ENCODE measurements around the gene RAN.
"Not testable (repeated sequence)": the region's sequence is repeated elsewhere in the genome, so short reads cannot be mapped to it uniquely, and the experiment has no call there.

RAN gene

DNA sequence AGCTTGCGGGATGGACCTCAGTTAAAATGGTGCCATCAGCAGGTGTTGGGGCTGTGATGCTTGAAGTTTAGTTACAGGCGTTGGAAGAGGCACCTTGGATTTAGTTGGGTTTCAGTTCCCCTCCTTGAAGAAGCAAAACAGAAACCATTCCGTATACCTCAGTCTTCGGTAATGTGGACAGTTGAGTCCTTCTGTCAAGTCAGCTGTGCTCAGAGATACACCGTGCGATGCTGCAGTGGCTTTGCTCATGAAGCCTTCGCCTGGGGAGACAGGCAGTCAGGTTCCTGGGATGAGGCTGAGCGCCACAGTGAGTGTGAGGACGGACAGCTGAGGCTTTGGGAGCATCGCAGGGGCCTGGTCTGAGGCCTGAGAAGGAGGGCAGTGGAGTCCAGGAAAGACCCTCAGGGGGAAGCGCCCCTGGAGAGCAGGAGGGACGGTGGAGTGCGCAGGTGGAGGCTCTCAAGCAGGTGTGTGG lies 7.4 kb downstream of the RAN start:
- DNase-seq, result no peak

DNA sequence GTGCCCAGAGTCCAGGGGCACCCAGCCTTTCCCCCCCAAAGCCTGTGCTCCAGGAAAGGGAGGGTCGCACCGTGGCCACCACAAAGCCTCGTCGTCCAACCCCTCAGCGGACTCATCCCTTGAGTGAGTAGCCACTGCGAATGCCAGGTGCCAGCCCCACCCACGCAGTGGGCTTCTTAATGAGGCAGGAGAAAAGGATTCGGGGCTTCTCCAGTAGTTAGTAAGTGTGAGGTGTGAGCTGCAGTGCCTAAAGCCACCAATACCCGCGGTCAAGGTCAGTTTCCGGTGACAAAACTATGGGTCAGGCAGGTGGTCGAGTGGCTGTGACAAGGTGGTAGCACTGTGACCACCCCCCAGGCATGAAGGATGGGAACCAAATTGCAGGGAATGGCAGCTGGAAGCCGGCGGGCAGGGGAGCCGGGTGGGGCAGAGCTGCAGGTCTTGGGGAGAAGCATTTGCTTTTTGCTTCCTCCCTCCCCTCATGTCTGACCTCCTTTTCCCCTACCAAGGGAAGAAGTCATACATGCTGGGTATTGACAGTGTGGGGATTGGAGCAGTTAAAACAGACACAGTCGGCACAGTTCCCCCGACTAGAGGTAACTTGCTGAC lies 8.0 kb downstream of the RAN start:
- no peak for DNase-seq

DNA sequence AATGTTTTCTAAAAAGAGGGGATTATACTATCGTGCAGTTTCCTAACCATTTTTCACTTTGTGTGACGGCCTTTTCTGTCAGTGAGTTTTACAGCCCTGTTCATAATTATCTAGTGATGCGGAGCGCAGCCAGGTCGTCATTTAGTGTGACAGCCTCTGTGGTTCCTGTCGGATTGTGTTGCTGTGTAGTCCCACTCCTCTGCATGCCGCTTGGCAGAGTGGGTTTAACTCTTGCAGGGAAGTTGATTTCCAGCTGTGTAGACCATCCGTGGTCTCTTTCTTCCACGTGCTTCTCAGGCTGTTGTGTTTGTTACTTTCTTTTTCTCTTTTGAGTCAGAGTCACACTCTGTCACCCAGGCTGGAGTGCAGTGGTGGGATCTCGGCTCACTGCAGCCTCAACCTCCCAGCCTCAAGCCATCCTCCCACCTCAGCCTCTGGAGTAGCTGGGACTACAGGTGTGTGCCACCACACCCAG lies 8.6 kb downstream of the RAN start:
- DNase-seq, result no peak

DNA sequence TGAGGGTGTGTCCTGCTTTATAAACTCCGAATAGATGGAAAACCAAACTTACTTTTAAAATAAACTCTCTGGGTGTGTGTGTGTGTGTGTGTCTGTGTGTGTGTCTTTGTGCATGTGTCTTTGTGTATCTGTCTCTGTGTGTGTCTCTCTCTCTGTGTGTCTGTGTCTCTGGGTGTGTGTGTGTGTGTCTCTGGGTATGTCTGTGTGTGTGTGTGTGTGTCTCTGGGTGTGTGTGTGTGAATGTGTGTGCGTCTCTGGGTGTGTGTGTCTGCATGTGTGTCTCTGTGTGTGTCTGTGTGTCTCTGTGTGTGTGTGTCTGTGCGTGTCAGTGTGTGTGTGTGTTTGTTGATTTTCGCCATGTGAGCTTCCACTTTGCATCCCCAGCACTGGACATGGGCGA lies 9.2 kb downstream of the RAN start:
- DNase-seq, result no peak

DNA sequence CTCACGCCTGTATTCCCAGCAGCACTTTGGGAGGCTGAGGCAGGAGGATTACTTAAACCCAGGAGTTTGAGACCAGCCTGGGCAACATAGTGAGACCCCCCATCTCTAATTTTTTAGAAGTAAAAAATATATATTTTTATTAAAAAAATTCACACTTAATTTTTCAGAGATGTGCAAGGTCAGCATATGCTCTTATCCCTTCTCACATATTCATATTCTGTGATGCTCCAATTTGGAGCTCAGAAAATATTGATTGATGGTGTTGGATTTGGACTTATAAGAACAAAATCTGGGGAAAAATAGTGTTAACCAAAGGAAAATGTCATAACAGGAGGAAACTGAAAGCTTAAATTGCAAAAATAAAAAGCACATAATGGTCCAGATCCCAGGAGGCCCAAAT lies 9.7 kb downstream of the RAN start:
- DNase-seq, result no peak

DNA sequence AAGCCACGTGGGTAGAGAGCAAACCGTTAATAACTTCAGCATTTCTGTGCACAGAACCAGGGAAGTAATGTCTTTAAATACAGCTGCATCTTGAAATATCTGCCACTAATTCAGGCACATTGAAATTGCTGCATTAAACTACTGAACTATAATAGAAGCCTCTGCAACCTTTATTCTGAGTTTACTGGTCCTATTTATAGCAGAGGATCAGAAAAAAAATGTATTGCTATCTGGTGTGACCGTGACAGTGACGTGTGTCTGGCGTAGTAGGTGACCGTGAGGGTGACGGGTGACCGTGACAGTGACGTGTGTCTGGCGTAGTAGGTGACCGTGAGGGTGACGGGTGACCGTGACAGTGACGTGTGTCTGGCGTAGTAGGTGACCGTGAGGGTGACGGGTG lies 15.3 kb downstream of the RAN start:
- DNase-seq, result not testable (repeated sequence)

DNA sequence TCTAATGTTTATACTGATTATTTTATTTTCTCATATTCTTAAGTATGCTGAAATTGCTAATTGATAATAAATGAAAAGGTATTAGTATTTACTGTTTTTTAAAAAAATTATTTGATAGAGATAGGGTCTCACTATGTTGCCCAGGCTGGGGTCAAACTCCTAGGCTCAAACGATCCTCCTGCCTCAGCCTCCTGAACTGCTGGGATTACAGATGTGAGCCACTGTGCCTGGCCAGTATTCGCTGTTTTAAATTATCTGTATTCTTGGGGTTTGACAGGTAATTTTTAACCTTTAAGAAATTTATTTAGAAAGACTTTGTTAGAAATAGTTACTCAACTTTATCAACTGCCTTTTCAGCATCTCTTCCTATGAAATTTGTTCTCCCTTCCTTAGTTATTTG lies 32.2 kb downstream of the RAN start:
- DNase-seq, result no peak

DNA sequence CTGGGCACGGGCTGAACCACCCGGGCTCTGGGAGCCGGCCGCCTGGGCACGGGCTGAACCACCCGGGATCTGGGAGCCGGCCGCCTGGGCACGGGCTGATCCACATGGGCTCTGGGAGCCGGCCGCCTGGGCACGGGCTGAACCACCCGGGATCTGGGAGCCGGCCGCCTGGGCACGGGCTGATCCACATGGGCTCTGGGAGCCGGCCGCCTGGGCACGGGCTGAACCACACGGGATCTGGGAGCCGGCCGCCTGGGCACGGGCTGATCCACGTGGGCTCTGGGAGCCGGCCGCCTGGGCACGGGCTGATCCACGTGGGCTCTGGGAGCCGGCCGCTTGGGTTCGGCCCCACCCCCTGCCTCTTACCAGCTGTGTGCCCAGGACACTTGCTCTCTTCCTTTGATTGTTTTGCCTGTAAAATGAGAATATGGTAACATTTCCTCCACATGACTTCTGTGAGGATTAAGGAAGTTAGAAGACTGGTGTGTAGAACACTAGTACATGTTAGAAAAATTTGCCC lies 33.1 kb downstream of the RAN start:
- DNase-seq, result not testable (repeated sequence)

DNA sequence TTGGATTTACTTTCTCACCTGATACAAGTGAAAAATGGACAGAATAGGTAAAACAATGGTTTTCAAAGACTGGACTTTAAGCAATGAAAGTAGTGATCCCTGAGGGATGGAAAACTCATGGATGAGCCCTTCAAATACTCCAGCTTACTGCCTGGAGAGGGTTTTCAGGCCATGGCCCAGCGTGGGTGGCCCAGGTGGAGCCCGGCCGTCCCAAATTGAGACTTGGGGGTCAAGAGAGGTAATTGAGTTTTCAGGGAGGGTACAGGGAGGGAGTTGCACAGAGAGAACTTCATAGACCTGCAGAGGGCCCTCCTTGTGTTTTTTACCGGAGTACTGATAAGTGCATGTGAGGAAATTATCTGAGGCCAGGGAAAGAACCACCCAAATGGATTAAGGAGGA lies 37.2 kb downstream of the RAN start:
- no peak for DNase-seq

DNA sequence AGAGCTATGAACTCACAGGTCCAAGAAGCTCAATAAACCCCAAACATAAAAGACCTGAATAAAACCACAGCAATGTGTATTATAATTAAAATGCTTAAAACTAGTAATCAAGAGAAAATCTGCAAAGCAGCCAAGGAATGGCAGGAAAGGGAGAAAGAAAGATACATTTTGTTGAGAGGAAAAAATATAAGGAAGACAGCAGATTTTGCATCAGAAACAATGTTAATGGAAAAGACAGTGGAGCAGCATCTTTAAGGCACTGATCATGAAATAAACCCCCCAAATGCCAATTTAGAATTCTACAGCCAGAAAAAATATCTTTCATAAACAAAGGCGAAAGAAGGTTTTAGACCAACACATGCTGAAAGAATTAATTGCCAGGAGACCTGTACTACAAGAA lies 39.3 kb downstream of the RAN start:
- no peak for DNase-seq

DNA sequence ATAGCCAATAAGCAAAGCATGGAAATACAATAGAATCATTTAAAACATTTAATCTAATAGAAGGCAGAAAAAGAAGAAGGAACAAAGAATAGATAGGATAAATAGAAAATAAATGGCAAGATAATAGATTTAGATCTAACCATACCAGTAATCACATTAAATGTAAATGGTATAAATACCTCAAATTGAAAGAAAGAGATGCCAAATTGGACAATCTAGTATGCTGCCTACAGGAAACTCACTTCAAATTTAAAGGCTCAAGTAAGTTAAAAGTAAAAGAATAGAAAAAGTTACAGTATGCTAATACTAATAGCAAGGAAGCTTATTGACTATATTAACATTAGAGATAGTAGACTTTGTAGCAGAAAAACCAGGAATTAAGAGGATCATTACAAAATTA lies 40.1 kb downstream of the RAN start:
- DNase-seq, result no peak

DNA sequence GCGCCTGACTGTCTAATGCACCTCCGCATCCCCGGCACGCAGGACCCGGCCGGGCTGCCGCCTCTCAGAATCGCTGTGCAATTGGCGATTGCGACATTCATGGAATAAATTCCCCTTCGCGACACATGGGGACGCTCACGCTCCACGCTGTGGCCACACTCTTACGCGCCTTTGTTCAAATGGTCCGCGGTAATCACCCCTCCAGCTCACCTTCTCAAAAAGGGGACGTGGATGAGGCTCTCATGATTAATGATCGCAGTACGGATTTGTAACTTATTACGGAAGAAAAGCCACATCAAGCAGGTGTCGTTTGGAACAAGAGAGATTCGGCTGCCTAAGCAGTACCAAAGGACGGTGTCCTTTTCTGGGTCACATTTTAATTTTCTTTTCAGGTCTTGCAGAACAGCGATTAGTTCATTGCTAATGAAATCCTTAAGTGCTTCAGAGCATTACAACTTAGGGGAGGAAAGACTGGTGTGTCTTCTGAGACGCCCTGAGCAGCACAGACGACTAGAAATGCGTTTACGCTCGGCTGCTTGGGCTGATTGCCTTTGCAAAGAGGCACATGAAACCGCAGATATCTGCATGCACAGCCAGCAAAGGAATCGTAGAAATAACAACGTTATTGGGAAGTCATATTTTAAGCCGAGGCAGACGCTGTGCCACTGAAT lies 44.5 kb downstream of the RAN start:
- peak; percentile 39 for DNase-seq

DNA sequence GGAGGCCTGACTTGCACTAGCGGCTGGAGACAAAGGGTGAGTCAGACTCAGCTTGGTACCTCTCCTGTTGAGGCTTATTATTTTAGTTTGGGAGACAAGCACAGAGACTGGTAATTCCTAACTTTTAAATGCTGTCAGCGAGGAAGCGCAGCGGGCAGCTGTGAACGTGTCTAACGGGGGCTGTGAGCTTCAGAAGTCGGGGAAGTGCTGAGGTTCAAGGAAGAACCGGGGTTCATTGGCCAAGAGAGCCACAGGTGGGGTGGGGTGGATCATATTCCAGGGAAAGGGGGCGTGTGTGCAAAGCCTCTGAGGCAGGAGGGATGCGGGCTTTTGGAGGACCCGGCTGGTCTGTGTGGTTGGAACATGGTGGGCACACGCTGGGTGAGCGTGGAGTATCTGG lies 45.7 kb downstream of the RAN start:
- DNase-seq, result no peak

DNA sequence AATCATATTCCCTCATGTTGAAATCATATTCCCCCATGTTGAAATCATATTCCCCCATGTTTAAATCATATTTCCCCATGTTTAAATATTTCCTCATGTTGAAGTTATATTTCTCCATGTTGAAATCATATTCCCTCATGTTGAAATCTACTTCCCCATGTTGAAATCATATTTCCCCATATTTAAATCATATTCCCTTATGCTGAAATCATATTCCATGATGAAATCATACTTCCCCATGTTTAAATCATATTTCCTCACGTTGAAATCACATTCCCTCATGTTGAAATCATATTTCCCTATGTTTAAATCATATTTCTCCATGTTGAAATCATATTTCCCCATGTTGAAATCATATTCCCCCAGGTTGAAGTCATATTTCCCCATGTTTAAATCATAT lies 47.2 kb downstream of the RAN start:
- no peak for DNase-seq

DNA sequence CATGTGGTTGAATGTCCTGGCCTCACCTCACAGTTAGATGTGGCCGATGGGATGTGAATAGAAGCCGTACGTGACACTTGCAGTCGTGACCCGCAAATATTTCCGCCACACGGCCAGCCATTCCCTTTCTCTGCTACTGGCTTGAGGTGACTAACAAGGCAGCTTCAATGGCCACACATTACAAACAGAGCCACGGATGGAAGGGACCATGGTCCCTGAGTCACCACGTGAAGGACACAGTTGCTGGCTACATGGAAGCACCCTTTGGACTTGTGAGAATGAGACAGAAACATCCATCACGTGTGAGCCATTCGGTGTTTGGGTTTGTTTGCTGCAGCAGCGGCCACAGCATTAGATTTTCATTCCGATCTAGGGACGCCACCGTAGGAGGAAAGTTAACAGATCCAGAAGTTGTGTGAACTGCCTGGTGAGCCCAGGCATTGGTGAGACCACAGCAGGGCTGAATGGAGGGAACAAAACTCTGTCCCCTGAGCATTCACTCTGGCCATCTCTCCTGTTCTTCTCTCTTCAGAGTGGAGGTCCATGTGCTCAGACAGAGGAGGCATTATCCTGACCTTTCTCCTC lies 48.3 kb downstream of the RAN start:
- DNase-seq, result no peak

DNA sequence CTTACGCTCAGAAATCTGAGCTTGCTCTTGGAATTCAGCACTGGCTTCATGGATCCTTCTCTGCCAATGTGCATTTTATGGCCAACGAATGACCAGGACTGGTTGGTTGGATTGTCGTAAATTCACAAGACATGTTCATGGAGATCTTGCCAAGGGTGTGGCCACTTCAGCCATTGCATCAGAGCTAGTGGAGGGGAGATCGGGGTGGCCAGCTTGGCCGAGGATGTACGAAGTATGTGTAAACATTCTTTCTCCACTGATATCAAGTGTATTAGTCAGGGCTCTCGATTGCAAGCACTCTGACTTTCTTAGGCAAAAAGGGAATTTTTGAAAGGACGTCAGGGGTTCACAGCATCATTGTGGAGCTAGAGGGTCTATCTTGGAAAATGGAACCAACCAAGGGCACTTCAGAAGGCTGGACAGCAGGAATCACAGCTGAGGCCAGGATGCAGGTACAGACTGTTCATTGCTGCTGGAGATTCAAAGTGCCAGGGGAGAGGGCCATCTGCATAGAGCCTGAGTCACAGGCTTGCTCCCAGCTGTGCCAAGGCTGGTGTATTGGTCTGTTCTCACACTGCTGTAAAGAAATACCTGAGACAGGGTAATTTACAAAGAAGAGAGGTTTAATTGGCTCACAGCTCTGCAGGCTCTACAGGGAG lies 49.0 kb downstream of the RAN start:
- DNase-seq, result no peak

DNA sequence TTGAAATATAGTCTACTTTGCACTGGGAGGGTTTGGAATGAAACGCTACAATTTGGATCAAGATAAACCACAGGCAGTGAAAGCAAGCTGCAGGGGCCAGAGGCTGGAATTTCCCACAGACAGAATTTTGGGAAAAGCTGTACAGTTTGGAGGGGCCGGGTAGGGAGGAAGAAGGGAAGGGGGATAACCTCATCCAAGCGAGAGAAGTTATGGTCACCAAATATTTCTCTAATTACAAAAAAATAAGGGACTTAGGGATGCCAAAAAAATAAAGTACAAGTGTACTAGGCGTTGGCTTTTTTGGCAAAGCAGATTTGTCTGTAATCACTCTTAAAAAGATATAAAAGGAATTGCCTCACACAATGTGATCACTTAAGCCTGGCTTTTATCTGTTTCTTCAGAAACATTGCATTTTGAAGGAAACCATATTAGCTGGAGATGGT lies 50.7 kb downstream of the RAN start:
- DNase-seq, result no peak

DNA sequence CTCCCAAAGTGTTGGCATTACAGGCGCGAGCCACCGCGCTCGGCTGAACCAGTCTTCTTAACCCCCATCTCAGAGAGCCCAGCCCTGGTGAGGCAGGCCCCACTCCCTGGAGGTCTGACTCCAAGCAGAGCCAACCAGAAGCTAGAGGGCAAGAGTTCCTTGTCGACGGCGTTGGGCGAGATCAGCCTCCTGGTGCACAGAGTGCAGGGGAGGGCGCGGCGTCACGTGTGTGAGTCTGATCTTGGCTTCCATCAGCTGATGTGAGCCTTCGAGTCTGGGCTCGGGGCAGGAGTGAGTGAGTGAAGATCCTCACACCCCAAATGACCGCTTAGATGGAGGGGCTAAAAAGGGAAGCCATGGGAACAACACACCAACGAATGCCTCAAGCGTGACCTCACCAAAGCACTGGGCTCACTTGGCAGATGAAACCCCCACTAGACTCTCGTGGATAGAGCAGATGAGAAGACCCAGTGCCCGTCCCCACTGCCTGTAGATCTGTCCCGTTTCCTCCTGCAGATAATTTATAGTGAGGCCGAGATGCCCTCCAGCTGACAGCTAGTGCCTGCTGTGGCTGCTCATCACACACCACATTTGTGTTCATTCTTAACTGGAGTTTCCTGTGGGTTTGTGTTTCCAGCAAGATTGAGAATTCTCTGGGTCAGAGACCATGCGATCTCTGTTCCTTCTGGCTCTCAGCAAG lies 53.2 kb downstream of the RAN start:
- DNase-seq, result no peak

DNA sequence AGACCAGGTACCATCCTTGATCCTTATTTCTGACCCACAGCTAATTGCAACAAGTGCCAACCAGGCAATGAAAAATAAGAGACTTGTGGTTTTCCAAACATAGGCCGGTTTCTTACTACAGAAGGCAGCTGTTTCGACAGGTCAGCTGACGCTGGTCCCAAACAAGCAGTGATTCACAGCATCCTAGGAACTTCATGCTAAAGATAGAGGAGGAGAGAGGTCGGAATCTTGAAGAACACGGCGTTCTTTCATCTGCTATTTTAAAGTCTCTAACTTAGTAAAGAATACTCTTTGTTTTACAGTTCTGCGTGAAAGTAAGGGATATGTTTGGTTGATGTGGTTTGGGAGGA lies 53.8 kb downstream of the RAN start:
- no peak for DNase-seq
